HAP-1 (cell line): ENCODE data around the gene AP3B2.

Experiments used
- DNase-seq, 2 experiments: peaks; one replicate each; pipeline ENCODE4 v3.0.0-alpha.2; 2016 to 2020; ENCODE audit warnings: low spot score in 2 of 2
- H3K27me3 ChIP-seq: fragments of 250-450 bp; sonication (Bioruptor Pico); 2 replicates; pipeline ENCODE4 v1.5.1; 2020; ENCODE audit warnings: low read depth, mild to moderate bottlenecking, moderate library complexity
- H3K36me3 ChIP-seq: fragments of 250-450 bp; sonication (Bioruptor Pico); replicated peaks from 2 replicates; pipeline ENCODE4 v1.5.1; 2020; ENCODE audit warnings: mild to moderate bottlenecking
- H3K4me1 ChIP-seq: fragments of 250-450 bp; sonication (Bioruptor Pico); 2 replicates; pipeline ENCODE4 v1.5.1; 2020; ENCODE audit warnings: mild to moderate bottlenecking
- H3K4me3 ChIP-seq: fragments of 250-450 bp; sonication (Bioruptor Pico); 2 replicates; pipeline ENCODE4 v1.5.1; 2020; ENCODE audit warnings: mild to moderate bottlenecking, moderate library complexity
- H3K9me3 ChIP-seq: fragments of 250-450 bp; sonication (Bioruptor Pico); 2 replicates; pipeline ENCODE4 v1.5.1; 2020; ENCODE audit warnings: mild to moderate bottlenecking, moderate library complexity
- in situ Hi-C: fragments of 300-500 bp; cut with MboI; formaldehyde crosslinking; loops from 3 replicates; pipeline ENCODE4 v1.14.3; 2020; ENCODE audit warnings: low sequenced_read_pairs, inconsistent platforms, mixed read lengths

AP3B2 gene

GRCh38 chr15:82625136-82625535 lies 84.5 kb downstream of the AP3B2 start:
- no peaks in the 10 kb centered on the region for H3K9me3 ChIP-seq
- no peaks in the 10 kb centered on the region; the same call in 1 of the 2 replicates for H3K36me3 ChIP-seq
- H3K4me3 ChIP-seq: no peak overlapping the region
- in situ Hi-C loops: no loop called here
- H3K27me3 ChIP-seq: no peaks in the 10 kb centered on the region
- no peak for DNase-seq
- 0 out of 2 replicates have a peak, but pooled peaks cover 3% of the 10 kb centered on the region for H3K4me1 ChIP-seq

- H3K36me3 ChIP-seq: no peaks in the 10 kb centered on the region; the same call in 1 of the 2 replicates
- no peaks in the 10 kb centered on the region for H3K27me3 ChIP-seq
- no peaks in the 10 kb centered on the region for H3K9me3 ChIP-seq
- in situ Hi-C loops: no loop called here
- H3K4me3 ChIP-seq: no peak overlapping the region
- H3K4me1 ChIP-seq: 0 out of 2 replicates have a peak, but pooled peaks cover 3% of the 10 kb centered on the region
- no peak for DNase-seq
Observed at GRCh38 chr15:82624438-82624837, 85.2 kb downstream of the AP3B2 start.

GRCh38 chr15:82624008-82624407 lies 85.7 kb downstream of the AP3B2 start:
- H3K9me3 ChIP-seq: no peaks in the 10 kb centered on the region
- no peak overlapping the region for H3K4me3 ChIP-seq
- H3K36me3 ChIP-seq: no peaks in the 10 kb centered on the region; the same call in 1 of the 2 replicates
- in situ Hi-C loops: no loop called here
- no peaks in the 10 kb centered on the region for H3K27me3 ChIP-seq
- 0 out of 2 replicates have a peak, but pooled peaks cover 3% of the 10 kb centered on the region for H3K4me1 ChIP-seq
- no peak for DNase-seq

- no peak for DNase-seq
- Histone ChIP-seq H3K4me1 (0 out of 2 replicates have a peak, but pooled peaks cover 3% of the 10 kb centered on the region), H3K36me3 (no peaks in the 10 kb centered on the region; the same call in 1 of the 2 replicates), H3K9me3 (no peaks in the 10 kb centered on the region), H3K27me3 (no peaks in the 10 kb centered on the region), H3K4me3 (no peak overlapping the region)
- in situ Hi-C loops: no loop called here
Observed at GRCh38 chr15:82621970-82622369, 87.7 kb downstream of the AP3B2 start.

GRCh38 chr15:82613747-82614146 lies 95.9 kb downstream of the AP3B2 start:
- in situ Hi-C loops: no loop called here

GRCh38 chr15:82611348-82611747 lies 98.3 kb downstream of the AP3B2 start:
- DNase-seq: no peak
- Histone ChIP-seq H3K36me3 (no peaks in the 10 kb centered on the region), H3K9me3 (no peaks in the 10 kb centered on the region), H3K27me3 (no peaks in the 10 kb centered on the region), H3K4me1 (peaks cover 15% of the 10 kb centered on the region), H3K4me3 (no peak overlapping the region)
- in situ Hi-C loops: no loop called here

More at GRCh38 chr15:82613747-82614146, 95.9 kb downstream of the AP3B2 start:
- no peaks in the 10 kb centered on the region for H3K9me3 ChIP-seq
- no peak overlapping the region for H3K4me3 ChIP-seq
- no peak for DNase-seq
- H3K36me3 ChIP-seq: no peaks in the 10 kb centered on the region
- H3K27me3 ChIP-seq: no peaks in the 10 kb centered on the region
- H3K4me1 ChIP-seq: peaks cover 15% of the 10 kb centered on the region
